ENCODE data around the gene GSDME. TPM values are rescaled to one million over a fixed set of nuclear protein-coding genes. Genes with fewer than 3 reads are reported as not detected.

GSDME gene
- polyA plus RNA-seq, 1 donor (not counting 4 experiments of a cell fraction or from before 2014, with no cell fraction given): 105 TPM

- Histone ChIP-seq H3K36me3 (ENCODE audit: control insufficient read depth in 2 of 2, extremely low read depth in 1 of 2, insufficient read depth in 2 of 2, low read length in 2 of 2) (peaks cover 3 to 12% of the 10 kb centered on the region in 2 experiments), H3K4me3 (ENCODE audit: control insufficient read depth in 2 of 3, extremely low read depth in 1 of 3, insufficient read depth in 2 of 3, low read depth in 1 of 3, low read length in 3 of 3) (no peak overlapping the region), H3K4me2 (ENCODE audit: control insufficient read depth, extremely low read depth, insufficient read depth, low read depth, low read length) (no peak overlapping the region), H4K20me1 (ENCODE audit: control insufficient read depth, extremely low read depth, insufficient read depth, low read length) (no peaks in the 10 kb centered on the region), H3K79me2 (ENCODE audit: control insufficient read depth, insufficient read depth, low read length) (peaks cover 67% of the 10 kb centered on the region), H3K4me1 (ENCODE audit: control insufficient read depth, extremely low read depth, insufficient read depth, low read length) (peaks cover 23% of the 10 kb centered on the region), H3K9me1 (ENCODE audit: control insufficient read depth, extremely low read depth, insufficient read depth, low read length) (peaks cover 6% of the 10 kb centered on the region), H3K9ac (ENCODE audit: control insufficient read depth, extremely low read depth, insufficient read depth, low read length) (no peak overlapping the region), H2AFZ (ENCODE audit: control insufficient read depth, low read length) (no peak overlapping the region), H3K9me3 (ENCODE audit: control insufficient read depth, low read depth, low read length) (peaks cover 4% of the 10 kb centered on the region), H3K27ac (ENCODE audit: control insufficient read depth, insufficient read depth, low read length) (peak overlapping the region; percentile 83), H3K27me3 (ENCODE audit: control insufficient read depth, extremely low read depth, insufficient read depth, low read length) (no peaks in the 10 kb centered on the region)
- dilution Hi-C loops (cut with MboI; ENCODE audit: extremely low pct_ligation_motif_present, low sequenced_read_pairs): no loop called here
- FAIRE-seq (no peak), DNase-seq (ENCODE audit: low read depth, low spot score) (no peak)
- TF ChIP-seq, protein P1, sequence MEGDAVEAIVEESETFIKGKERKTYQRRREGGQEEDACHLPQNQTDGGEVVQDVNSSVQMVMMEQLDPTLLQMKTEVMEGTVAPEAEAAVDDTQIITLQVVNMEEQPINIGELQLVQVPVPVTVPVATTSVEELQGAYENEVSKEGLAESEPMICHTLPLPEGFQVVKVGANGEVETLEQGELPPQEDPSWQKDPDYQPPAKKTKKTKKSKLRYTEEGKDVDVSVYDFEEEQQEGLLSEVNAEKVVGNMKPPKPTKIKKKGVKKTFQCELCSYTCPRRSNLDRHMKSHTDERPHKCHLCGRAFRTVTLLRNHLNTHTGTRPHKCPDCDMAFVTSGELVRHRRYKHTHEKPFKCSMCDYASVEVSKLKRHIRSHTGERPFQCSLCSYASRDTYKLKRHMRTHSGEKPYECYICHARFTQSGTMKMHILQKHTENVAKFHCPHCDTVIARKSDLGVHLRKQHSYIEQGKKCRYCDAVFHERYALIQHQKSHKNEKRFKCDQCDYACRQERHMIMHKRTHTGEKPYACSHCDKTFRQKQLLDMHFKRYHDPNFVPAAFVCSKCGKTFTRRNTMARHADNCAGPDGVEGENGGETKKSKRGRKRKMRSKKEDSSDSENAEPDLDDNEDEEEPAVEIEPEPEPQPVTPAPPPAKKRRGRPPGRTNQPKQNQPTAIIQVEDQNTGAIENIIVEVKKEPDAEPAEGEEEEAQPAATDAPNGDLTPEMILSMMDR (optimal IDR thresholded peaks at IDR 0.05 in 1 of 3, IDR thresholded peaks at IDR 0.05 in 1 of 3, conservative IDR thresholded peaks at IDR 0.05 in 1 of 3; ENCODE audit: extremely low read depth in 1 of 3, insufficient read depth in 2 of 3, low read length in 3 of 3): no peak
- no peak for TF ChIP-seq EZH2 (IDR thresholded peaks at IDR 0.05; ENCODE audit: low read length)
Measured at GRCh38 chr7:24734306-24734705, 23.0 kb downstream of the GSDME start.

DNA sequence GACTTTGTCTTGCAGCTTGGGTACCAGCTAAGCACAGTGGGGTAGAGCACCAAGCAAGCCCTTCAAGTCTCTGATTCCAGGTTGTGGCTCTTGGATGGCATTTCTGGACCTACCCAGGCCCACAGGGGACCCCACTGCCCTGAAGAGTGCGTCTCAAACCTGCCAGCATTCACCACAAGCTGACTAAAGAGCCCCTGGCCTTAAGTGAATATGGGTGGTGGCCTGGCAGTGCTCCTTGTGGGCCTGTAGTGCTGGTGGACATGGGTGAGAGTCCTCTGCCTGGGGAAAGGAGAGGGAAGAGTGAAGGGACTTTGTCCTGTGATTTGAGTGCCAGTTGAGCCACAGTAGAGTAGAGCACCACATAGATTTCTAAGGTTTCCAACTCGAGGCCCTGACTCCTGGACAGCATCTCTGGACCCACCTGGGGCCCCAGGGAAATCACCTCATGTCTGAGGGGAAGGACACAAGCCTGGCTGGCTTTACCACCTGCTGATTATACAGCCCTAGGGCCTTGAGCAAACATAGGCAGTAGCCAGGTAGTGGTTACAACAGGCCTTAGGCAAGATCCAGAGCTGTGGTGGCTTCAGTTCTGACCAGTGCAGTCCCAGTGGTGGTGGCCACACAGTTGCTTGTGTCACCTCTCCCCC lies 23.7 kb downstream of the GSDME start:
- no peaks in the 10 kb centered on the region for H3K27me3 ChIP-seq (ENCODE audit: control insufficient read depth, extremely low read depth, insufficient read depth, low read length)
- H3K9me1 ChIP-seq (ENCODE audit: control insufficient read depth, extremely low read depth, insufficient read depth, low read length): peaks cover 6% of the 10 kb centered on the region
- H3K4me2 ChIP-seq (ENCODE audit: control insufficient read depth, extremely low read depth, insufficient read depth, low read depth, low read length): peak overlapping the region; percentile 4
- H3K4me1 ChIP-seq (ENCODE audit: control insufficient read depth, extremely low read depth, insufficient read depth, low read length): peaks cover 23% of the 10 kb centered on the region
- no peak for TF ChIP-seq EZH2 (IDR thresholded peaks at IDR 0.05; ENCODE audit: low read length)
- TF ChIP-seq, protein P1 (optimal IDR thresholded peaks at IDR 0.05 in 1 of 3, IDR thresholded peaks at IDR 0.05 in 1 of 3, conservative IDR thresholded peaks at IDR 0.05 in 1 of 3; ENCODE audit: extremely low read depth in 1 of 3, insufficient read depth in 2 of 3, low read length in 3 of 3): no peak
- H4K20me1 ChIP-seq (ENCODE audit: control insufficient read depth, extremely low read depth, insufficient read depth, low read length): no peaks in the 10 kb centered on the region
- H3K27ac ChIP-seq (ENCODE audit: control insufficient read depth, insufficient read depth, low read length): peak overlapping the region; percentile 83
- H3K79me2 ChIP-seq (ENCODE audit: control insufficient read depth, insufficient read depth, low read length): peaks cover 65% of the 10 kb centered on the region
- H3K9me3 ChIP-seq (ENCODE audit: control insufficient read depth, low read depth, low read length): peaks cover under 1% of the 10 kb centered on the region
- dilution Hi-C loops (cut with MboI; ENCODE audit: extremely low pct_ligation_motif_present, low sequenced_read_pairs): no loop called here
- H2AFZ ChIP-seq (ENCODE audit: control insufficient read depth, low read length): no peak overlapping the region
- FAIRE-seq (no peak), DNase-seq (ENCODE audit: low read depth, low spot score) (no peak)
- H3K4me3 ChIP-seq (ENCODE audit: control insufficient read depth in 2 of 3, extremely low read depth in 1 of 3, insufficient read depth in 2 of 3, low read depth in 1 of 3, low read length in 3 of 3): no peak overlapping the region
- peak overlapping the region; percentile 62 for H3K9ac ChIP-seq (ENCODE audit: control insufficient read depth, extremely low read depth, insufficient read depth, low read length)
- H3K36me3 ChIP-seq (ENCODE audit: control insufficient read depth in 2 of 2, extremely low read depth in 1 of 2, insufficient read depth in 2 of 2, low read length in 2 of 2): peaks cover 3 to 14% of the 10 kb centered on the region in 2 experiments

Data from keratinocyte (primary cell).